NCI-H187 (cell line): ENCODE data around the gene SRC.
"Not testable (repeated sequence)": the region's sequence is repeated elsewhere in the genome, so short reads cannot be mapped to it uniquely, and the experiment has no call there.

Experiments
- DNase-seq, 2 experiments: peaks; one replicate each; lab custom pipeline; 2025; lab: John Stamatoyannopoulos, UW

SRC gene

DNA sequence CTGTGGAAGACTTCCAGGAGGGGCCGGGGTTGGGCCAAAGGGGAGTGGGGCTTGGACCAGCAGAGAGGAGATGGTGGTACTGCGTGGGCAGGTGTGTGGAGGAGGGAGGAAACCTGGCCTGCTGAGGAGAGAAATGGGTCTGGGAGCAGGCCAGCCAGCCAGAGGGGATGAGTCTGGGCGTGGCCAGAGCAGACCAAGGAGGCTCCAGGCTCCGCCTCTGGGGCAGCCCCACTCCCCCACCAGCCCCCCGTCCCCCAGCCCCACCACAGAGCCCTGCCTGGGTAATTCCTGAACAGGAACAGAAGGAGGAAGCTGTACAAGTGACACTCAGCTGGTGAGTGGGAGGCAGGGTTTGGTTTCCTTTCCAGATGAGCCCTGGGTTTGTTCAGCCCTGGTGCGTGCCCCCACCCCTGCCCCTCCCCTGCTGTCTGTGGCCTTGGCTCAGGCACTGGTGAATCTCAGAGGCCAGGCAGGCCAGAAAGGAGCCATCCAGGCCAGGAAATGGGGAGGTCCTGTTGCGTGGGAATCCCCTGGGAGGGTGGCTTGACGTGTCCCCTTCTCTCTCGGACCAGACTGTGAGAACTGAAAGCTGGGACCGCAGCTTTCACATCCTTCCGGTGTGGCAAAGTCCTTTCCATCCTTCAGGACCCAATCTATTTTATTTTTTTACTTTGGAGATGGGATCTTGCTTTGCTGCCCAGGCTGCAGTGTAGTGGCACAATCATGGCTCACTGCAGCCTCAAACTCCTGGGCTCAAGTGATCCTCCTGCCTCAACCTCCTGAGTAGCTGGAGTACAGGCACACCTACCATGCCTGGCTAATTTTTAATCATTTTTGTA, 9.4 kb upstream of the SRC start:
- no peak for DNase-seq

- DNase-seq, result no peak
Observed at GRCh38 chr20:37337208-37337991, 8.5 kb upstream of the SRC start.

- DNase-seq, result not testable (repeated sequence)
Observed at GRCh38 chr20:37338380-37338779, 7.6 kb upstream of the SRC start.

GRCh38 chr20:37339208-37339607, 6.7 kb upstream of the SRC start:
- no peak for DNase-seq

DNA sequence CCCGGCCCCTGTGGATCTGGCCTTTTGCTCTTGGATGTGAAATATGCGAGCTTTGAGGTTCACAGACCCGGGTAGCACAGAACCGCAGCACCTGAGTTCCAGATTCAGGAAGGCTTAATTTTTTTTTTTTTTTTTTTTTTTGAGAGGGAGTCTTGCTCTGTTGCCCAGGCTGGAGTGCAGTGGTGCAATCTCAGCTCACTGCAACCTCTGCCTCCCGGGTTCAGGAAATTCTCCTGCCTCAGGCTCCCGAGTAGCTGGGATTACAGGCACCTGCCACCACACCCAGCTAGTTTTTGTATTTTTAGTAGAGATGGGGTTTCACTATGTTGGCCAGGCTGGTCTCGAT, 6.2 kb upstream of the SRC start:
- DNase-seq, result not testable (repeated sequence)

GRCh38 chr20:37340998-37341397, 4.9 kb upstream of the SRC start:
- DNase-seq, result no peak

GRCh38 chr20:37341632-37342031, 4.3 kb upstream of the SRC start:
- no peak for DNase-seq

- DNase-seq, result no peak
Observed at GRCh38 chr20:37342231-37343177, 3.4 kb upstream of the SRC start.

DNA sequence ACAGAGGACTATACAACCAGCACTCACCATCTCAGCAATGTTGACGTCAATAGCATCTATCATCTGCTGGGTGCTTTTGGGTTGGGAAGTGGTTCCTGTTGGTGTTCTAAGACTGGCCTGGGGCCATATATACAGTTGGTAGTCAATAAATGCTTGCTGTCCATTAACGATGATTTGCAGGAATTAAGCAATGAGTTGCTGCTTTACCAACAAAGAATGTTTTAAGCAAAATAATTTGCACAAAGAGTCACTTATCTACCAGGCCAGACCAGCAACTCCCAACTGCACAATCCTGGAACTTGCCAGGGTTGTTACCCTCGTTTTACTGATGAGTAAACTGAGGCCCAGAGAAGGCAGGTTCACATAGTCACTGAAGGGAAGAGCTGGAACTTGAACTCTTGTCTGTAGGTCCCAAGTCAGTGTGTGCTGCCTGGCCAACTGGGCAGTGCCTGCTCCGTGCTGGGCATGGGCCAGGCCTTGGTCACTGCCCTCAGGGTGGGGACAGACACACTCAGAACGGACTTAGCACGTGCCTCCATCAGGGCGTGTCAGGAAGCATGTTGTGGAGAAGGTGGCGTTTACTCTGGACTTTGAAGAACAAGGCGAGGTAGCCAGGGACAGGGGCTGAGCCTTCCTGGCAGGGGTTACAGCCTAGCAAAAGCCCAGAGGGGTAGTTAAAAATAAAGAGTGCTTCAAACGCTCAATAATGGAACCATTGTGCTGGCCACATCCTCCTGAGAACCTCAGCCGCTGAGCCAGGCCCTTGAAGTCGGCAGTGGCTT, 2.5 kb upstream of the SRC start:
- peak; percentile 19 to 33 for DNase-seq

DNA sequence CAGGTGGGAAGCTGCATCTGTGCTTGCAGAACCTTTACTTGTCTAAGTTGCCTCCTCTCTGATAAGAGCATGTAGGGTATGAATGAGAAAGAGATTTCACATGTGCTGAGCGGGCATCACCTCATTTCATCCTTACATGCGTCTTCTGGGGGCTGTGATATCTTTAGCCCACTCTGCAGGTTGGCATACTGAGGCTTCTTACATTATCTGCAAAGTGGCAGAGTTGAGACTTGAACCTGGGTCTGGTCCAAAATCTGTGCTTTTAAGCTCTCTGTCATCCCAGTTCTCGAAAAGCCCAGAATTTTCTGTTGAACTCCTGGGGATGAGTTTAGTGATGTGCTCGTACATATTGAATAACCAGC, 2.0 kb upstream of the SRC start:
- no peak for DNase-seq

DNA sequence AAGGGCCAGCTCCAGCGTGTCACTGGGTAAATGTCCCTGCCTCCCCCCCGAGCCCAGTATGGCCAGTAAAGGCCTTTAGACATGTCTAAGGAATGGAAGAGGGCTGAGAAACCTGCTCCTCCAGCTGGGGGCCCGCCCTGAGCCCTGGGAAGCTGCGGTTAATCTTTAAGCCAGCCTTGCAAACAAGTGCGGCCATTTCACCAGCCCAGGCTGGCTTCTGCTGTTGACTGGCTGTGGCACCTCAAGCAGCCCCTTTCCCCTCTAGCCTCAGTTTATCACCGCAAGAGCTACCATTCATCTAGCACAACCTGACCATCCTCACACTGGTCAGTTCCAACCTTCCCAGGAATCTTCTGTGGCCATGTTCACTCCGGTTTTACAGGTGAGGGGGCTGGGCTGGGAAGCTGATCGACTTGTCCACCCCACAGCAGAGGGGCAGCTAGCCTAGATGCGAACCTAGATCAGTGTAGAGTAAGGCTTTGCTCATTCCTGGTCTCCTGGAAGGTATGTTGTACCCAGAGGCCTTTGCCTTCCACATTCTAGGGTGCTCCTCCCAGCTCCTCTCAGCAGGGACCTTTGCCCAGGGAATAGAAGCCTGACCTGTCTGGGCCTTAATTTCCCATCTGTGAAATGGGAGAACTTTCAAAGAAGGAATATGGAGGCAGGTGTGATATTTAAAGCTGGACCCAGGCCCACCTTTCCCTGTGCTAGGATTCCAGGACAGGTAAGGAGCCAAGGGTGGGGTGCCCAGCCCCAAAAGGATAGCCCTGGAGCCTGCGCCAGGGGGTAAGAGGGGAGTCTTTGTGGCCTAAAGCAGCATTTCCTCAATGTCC, 1.2 kb upstream of the SRC start:
- DNase-seq, result no peak

DNA sequence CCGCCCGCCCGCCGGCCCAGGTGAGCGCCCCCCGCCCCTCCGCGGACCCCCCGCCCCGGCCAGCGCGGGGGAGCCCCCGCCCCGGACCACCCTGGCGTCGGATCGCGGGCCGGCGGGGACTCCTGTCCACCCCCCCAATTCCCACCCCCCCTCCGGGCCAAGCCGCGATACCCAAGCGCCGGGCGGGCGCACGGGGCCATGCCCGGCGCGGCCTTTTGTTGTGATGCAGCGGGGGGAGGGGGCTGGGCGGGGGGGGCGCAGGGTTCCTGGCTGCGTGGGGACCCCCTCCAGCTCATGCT, 245 bp downstream of the SRC start:
- no peak for DNase-seq

DNA sequence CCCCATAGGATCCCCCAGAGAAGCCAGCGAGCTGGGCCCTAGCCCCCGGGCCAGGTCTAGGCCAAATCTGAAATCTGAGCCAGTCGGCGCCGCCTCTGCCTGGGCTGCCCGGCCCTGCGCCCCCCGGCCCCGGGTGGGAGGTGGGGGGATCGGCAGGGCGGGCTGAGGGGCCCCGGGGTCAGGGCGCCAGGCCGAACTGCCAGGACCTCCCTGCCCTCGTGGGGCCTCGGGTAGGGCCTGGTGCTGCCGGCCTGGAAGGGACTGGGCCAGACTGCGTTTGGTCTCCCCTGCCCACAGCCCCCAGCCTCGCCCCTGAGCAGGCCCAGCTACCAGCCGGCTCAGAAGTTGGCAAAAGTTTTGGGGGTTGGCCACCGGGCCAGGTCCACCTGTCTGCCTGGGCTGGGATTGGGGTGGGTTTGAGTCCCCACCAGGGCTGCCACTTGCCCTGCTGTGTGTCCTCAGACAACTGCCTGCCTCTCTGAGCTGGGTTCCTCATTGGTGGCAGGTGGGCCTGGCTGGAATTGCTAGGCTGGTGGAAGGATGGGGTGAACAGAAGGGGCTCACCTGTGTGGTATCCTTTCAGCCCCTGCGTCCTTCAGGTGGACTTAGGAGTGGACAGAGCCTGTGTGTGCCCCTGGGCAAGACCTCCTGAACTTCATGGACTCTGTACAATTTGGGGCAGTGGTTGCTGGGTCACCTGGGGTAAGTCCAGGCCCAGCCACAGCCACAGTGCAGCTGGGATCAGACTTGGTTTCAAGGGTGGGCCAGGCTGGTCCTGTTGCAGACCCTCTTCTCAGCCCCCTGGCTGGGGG, 801 bp downstream of the SRC start:
- DNase-seq, result no peak

GRCh38 chr20:37347347-37347823, 1.4 kb downstream of the SRC start:
- DNase-seq, result no peak

- DNase-seq, result no peak
Observed at GRCh38 chr20:37347891-37348791, 2.2 kb downstream of the SRC start.

DNA sequence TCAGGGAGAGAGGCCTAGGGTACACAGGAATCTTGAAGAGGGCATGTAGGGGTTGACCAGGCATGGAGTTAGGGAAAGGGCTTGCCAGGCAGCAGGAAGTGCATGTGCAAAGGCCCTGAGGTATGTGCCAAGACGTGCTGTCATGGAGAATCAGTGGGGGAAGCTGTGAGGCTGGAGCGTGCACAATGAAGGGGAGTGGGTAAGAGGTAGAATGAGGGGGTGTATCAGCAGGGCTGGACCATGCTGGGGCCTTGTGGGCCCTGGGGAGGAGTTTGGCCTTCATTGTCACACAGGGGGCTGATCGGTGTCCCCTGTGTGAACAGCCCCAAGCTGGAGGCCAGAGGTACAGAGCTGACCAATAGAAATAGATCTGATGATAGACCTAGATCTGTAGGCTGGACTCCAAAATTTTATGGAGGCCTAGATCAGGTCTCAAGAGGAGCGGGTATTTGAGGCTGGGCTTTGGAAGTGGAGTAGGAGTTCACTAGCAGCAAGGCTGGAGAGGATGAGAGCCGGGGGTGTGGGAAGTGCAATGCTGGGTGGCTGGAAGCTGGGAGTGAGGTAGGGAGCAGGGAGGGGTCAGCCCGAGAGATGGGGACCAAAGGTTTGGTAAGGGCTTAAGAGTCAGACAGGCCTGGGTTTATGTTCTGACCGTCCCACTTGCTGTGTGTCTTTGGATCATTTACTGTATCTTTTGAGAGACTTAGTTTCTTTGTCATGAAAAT, 3.0 kb downstream of the SRC start:
- no peak for DNase-seq

DNA sequence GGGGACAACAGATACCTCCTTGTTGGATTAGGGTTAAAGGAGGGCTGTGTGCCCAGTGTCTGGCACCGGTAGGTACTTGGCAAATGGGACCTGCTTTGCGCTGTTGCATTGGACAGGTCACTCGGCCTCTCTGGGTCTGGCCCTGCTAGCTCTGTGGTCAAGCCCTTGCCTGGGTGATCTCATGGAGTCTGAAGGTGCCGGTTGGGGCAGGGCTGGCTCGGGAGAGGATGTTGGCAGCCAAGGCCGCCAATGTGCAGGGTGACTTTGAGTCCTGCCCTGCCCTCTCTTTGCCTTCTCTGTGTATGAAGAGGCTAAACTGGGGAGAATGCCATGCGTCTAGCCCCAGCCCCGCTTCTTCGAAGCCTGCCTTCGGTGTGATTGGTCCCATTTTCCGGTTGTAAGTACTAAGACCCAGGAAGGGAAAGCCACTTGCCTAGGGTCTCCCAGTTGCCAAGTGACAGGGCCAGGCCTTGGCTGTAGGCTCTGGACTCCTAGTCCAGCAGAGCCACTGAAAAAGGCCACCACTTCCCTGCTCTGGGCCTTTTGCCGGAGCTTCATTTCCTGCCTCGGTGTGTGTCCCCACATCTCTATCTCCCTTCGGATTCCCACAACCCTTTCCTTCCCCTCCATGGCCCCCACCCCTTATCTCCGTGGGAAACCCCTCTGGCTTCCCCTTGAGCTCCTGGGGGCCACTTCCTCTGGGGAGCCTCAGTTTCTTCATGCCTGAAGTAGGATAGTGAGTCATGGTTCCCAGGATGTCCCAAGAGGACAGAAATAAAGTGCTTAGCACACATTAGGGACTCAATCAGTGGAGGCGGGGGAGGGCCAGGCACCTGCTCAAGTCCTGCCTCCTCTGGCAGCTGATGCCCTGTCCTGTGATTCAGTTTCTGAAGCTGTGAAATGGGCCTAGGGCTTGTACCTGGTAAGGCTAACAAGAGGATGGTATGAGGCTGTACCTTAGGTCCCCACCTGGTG, 3.9 kb downstream of the SRC start:
- DNase-seq, result no peak
